HCT116 (cell line): Measurements from ENCODE around the gene RAPH1. TPM values are rescaled to one million over a fixed set of nuclear protein-coding genes. Genes with fewer than 3 reads are reported as not detected.

ENCODE experiments used
- ATAC-seq: fragments of 200-7000 bp; cut with Tn5 transposase; 2 replicates; pipeline ENCODE4 v1.9.1; 2020; ENCODE audit warnings: mild to moderate bottlenecking, moderate library complexity
- BruUV-seq: library from RNA; stranded (reverse); fragments of 400-500 nt; replicated peaks from 2 replicates; lab custom pipeline; 2021; lab: Mats Ljungman, UMichigan
- CTCF ChIA-PET: fragments of 300-600 bp; sonication (Branson Sonifier 250); formaldehyde crosslinking; loops from one replicate; lab custom pipeline; 2021; ENCODE audit warnings: antibody characterized with exemption; lab: Charles Lee
- POLR2A ChIA-PET: fragments of 300-600, 350-600 bp; sonication (Branson Sonifier 250); formaldehyde crosslinking; loops from one replicate; lab custom pipeline; 2021; ENCODE audit warnings: antibody characterized with exemption; lab: Charles Lee
- RAD21 ChIA-PET, 2 experiments: fragments of 300-600 bp; sonication (Branson Sonifier 250); formaldehyde crosslinking; loops; one replicate each; lab custom pipeline; 2023; ENCODE audit warnings: low total read pairs in 2 of 2; ENCODE audit not compliant: uncharacterized antibody in 2 of 2, unreplicated experiment in 2 of 2, low non-redundant PET in 1 of 2; lab: Charles Lee
- DNase-seq: peaks from one replicate; pipeline ENCODE4 v3.0.0-alpha.2; 2010; ENCODE audit warnings: low read depth, low spot score
- H2AFZ ChIP-seq: fragments of 200-600 bp; shearing (Covaris generic), sonication (generic); 2 replicates; pipeline ENCODE4 v1.6.1; 2017; ENCODE audit warnings: low read depth, mixed run types, mixed read lengths, antibody characterized with exemption, low read length; ENCODE audit not compliant: poor library complexity, severe bottlenecking
- H3K27ac ChIP-seq: 2 replicates; pipeline ENCODE4 v1.5.1; 2012; ENCODE audit warnings: low read depth, low read length
- H3K27me3 ChIP-seq: fragments of 200-600 bp; sonication (generic); 2 replicates; pipeline ENCODE4 v1.6.1; 2016; ENCODE audit warnings: mixed run types, low read length, mixed read lengths; ENCODE audit not compliant: insufficient read depth
- H3K36me3 ChIP-seq, 2 experiments: fragments of 200-500 bp in 1 of 2; fragments of 200-600 bp in 1 of 2; sonication (Bioruptor generic) in 1 of 2; sonication (generic) in 1 of 2; 2 replicates each; pipeline versions ENCODE4 v1.5.1 to v1.6.1; 2014 to 2016; ENCODE audit warnings: low read length in 2 of 2, inconsistent platforms in 1 of 2, mixed read lengths in 1 of 2, mixed run types in 1 of 2; ENCODE audit not compliant: insufficient read depth in 2 of 2, control insufficient read depth in 1 of 2
- H3K4me1 ChIP-seq, 2 experiments: fragments of 200-600 bp in 1 of 2; sonication (generic) in 1 of 2; 2 replicates each; pipeline versions ENCODE4 v1.5.1 to v1.6.1; 2012 to 2017; ENCODE audit warnings: low read length in 2 of 2, inconsistent platforms in 1 of 2, mild to moderate bottlenecking in 1 of 2, mixed read lengths in 1 of 2, mixed run types in 1 of 2, moderate library complexity in 1 of 2; ENCODE audit not compliant: insufficient read depth in 2 of 2, control insufficient read depth in 1 of 2
- H3K4me2 ChIP-seq: fragments of 200-600 bp; sonication (generic); 2 replicates; pipeline ENCODE4 v1.6.1; 2017; ENCODE audit warnings: mixed run types, low read length, mixed read lengths
- H3K4me3 ChIP-seq, 2 experiments: fragments of 200-600 bp in 1 of 2; sonication (generic) in 1 of 2; replicated peaks in 1 of 2; 2 replicates each; pipeline ENCODE4 v1.5.1; 2011 to 2016; ENCODE audit warnings: low read length in 2 of 2, control low read depth in 1 of 2, low read depth in 1 of 2, mild to moderate bottlenecking in 1 of 2, mixed read lengths in 1 of 2, mixed run types in 1 of 2
- H3K79me2 ChIP-seq: fragments of 200-600 bp; sonication (generic); 2 replicates; pipeline ENCODE4 v1.6.1; 2017; ENCODE audit warnings: mild to moderate bottlenecking, mixed run types, low read length, moderate library complexity, mixed read lengths; ENCODE audit not compliant: insufficient read depth
- H3K9ac ChIP-seq: fragments of 200-600 bp; sonication (generic); 2 replicates; pipeline ENCODE4 v1.6.1; 2016; ENCODE audit warnings: low read length, mixed read lengths
- H3K9me2 ChIP-seq: fragments of 200-600 bp; sonication (generic), shearing (Covaris generic); 2 replicates; pipeline ENCODE4 v1.6.1; 2017; ENCODE audit warnings: mixed run types, mild to moderate bottlenecking, moderate library complexity; ENCODE audit not compliant: insufficient read depth
- H3K9me3 ChIP-seq, 2 experiments: fragments of 200-500 bp in 1 of 2; fragments of 200-600 bp in 1 of 2; sonication (Bioruptor generic) in 1 of 2; sonication (generic) in 1 of 2; 2 replicates each; pipeline ENCODE4 v1.6.1; 2014 to 2017; ENCODE audit warnings: low read length in 2 of 2, mixed read lengths in 2 of 2, inconsistent platforms in 1 of 2, low read depth in 1 of 2, mild to moderate bottlenecking in 1 of 2, mixed run types in 1 of 2, moderate library complexity in 1 of 2; ENCODE audit not compliant: control insufficient read depth in 1 of 2, insufficient read depth in 1 of 2
- H4K20me1 ChIP-seq: fragments of 200-600 bp; sonication (generic), shearing (Covaris generic); 2 replicates; pipeline ENCODE4 v1.6.1; 2017; ENCODE audit warnings: mixed run types, mild to moderate bottlenecking, moderate library complexity; ENCODE audit not compliant: insufficient read depth
- CBX3 ChIP-seq: IDR thresholded peaks from 2 replicates; pipeline ENCODE4 v1.6.1; 2012; ENCODE audit warnings: low read depth
- EZH2phosphoT487 ChIP-seq: fragments of 200-600 bp; IDR thresholded peaks from 2 replicates; pipeline ENCODE4 v1.6.1; 2018; ENCODE audit warnings: antibody characterized with exemption, borderline replicate concordance
- JUND ChIP-seq: IDR thresholded peaks from 2 replicates; pipeline ENCODE4 v1.6.1; 2012
- POLR2AphosphoS5 ChIP-seq: IDR thresholded peaks from 2 replicates; pipeline ENCODE4 v1.6.1; 2011; ENCODE audit warnings: mild to moderate bottlenecking, low read depth, low read length, moderate library complexity
- RAD21 ChIP-seq: IDR thresholded peaks from 2 replicates; pipeline ENCODE4 v1.6.1; 2012; ENCODE audit warnings: low read depth, mild to moderate bottlenecking
- REST ChIP-seq: IDR thresholded peaks from 2 replicates; pipeline ENCODE4 v1.6.1; 2012; ENCODE audit warnings: low read depth
- SIN3A ChIP-seq: IDR thresholded peaks from 2 replicates; pipeline ENCODE4 v1.6.1; 2012; ENCODE audit warnings: low read depth
- YY1 ChIP-seq: IDR thresholded peaks from 2 replicates; pipeline ENCODE4 v1.6.1; 2011; ENCODE audit warnings: low read length, low read depth, moderate library complexity, mild to moderate bottlenecking; ENCODE audit not compliant: insufficient replicate concordance; ENCODE audit errors: extremely low read depth
- ZNF274 ChIP-seq: fragments of 200-500 bp; sonication (Bioruptor generic); IDR thresholded peaks from 2 replicates; pipeline ENCODE4 v1.6.1; 2014; ENCODE audit warnings: mild to moderate bottlenecking, low read depth, low read length, inconsistent platforms
- intact Hi-C: fragments of 100-400 bp; cut with micrococcal nuclease; formaldehyde crosslinking; loops from 2 replicates; pipeline ENCODE4 v1.10.0; 2022
- total RNA-seq: library from RNA; stranded (reverse); gene quantifications from one replicate; pipeline ENCODE4 v1.2.1, GENCODE V29; 2021; ENCODE audit not compliant: unreplicated experiment

RAPH1 gene
- total RNA-seq, 1 experiment from 2014 or later, result 22.3 TPM

GRCh38 chr2:203344667-203345066 is 190.4 kb downstream of the RAPH1 start:
- BruUV-seq, result no TSS peak
- peaks cover 71% of the 10 kb centered on the region for H3K79me2 ChIP-seq
- TF ChIP-seq EZH2phosphoT487 (no peak), CBX3 (no peak), RAD21 (no peak), POLR2AphosphoS5 (no peak), ZNF274 (no peak), SIN3A (no peak), YY1 (no peak), JUND (no peak), REST (no peak)
- TF ChIP-seq, all 23 proteins: peak for 0
- H3K4me2 ChIP-seq, result no peak overlapping the region
- ChIA-PET CTCF (no interaction called here), RAD21 (no interaction called here), POLR2A (no interaction called here)
- H4K20me1 ChIP-seq, result no peaks in the 10 kb centered on the region
- no peak overlapping the region for H3K27ac ChIP-seq
- no peaks in the 10 kb centered on the region for H3K36me3 ChIP-seq
- intact Hi-C loops, result no loop called here
- H3K4me1 ChIP-seq, result 0 out of 4 replicates have a peak, but pooled peaks cover 0 to 3% of the 10 kb centered on the region in 2 experiments
- H3K4me3 ChIP-seq, result no peak overlapping the region
- no peak overlapping the region for H3K9ac ChIP-seq
- no peak overlapping the region for H2AFZ ChIP-seq
- H3K9me3 ChIP-seq, result no peaks in the 10 kb centered on the region
- H3K9me2 ChIP-seq, result no peaks in the 10 kb centered on the region
- H3K27me3 ChIP-seq, result no peaks in the 10 kb centered on the region
- no peak for DNase-seq
- ATAC-seq, result no peak

Other genes starting within 250 kb of the RAPH1 start
- 75.6 TPM for gene ABI2, start 206.9 kb downstream of the RAPH1 start, total RNA-seq
- 0.37 TPM for gene CD28, start 171.3 kb upstream of the RAPH1 start, total RNA-seq